ENCODE data around the gene RBBP8NL.

Gene RBBP8NL

GRCh38 chr20:62389601-62390087 is 37.7 kb downstream of the RBBP8NL start:
- TF ChIP-seq, protein P1, sequence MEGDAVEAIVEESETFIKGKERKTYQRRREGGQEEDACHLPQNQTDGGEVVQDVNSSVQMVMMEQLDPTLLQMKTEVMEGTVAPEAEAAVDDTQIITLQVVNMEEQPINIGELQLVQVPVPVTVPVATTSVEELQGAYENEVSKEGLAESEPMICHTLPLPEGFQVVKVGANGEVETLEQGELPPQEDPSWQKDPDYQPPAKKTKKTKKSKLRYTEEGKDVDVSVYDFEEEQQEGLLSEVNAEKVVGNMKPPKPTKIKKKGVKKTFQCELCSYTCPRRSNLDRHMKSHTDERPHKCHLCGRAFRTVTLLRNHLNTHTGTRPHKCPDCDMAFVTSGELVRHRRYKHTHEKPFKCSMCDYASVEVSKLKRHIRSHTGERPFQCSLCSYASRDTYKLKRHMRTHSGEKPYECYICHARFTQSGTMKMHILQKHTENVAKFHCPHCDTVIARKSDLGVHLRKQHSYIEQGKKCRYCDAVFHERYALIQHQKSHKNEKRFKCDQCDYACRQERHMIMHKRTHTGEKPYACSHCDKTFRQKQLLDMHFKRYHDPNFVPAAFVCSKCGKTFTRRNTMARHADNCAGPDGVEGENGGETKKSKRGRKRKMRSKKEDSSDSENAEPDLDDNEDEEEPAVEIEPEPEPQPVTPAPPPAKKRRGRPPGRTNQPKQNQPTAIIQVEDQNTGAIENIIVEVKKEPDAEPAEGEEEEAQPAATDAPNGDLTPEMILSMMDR (conservative IDR thresholded peaks at IDR 0.05; ENCODE audit: low read depth, low read length), result no peak
- no peak overlapping the region for H3K4me3 ChIP-seq (ENCODE audit: low read length)

GRCh38 chr20:62388839-62389600 is 38.3 kb downstream of the RBBP8NL start:
- H3K4me3 ChIP-seq (ENCODE audit: low read length), result no peak overlapping the region
- no peak for DNase-seq (ENCODE audit: low read depth)
- TF ChIP-seq, protein P1 (conservative IDR thresholded peaks at IDR 0.05; ENCODE audit: low read depth, low read length), result peak; percentile 0

More at GRCh38 chr20:62389601-62390087, 37.7 kb downstream of the RBBP8NL start:
- no peak for DNase-seq (ENCODE audit: low read depth)

- peak overlapping the region; percentile 95 for H3K4me3 ChIP-seq (ENCODE audit: low read length)
- DNase-seq (ENCODE audit: low read depth), result no peak
- TF ChIP-seq, protein P1 (conservative IDR thresholded peaks at IDR 0.05; ENCODE audit: low read depth, low read length), result no peak
Observed at GRCh38 chr20:62387933-62388635, 39.3 kb downstream of the RBBP8NL start.

DNA sequence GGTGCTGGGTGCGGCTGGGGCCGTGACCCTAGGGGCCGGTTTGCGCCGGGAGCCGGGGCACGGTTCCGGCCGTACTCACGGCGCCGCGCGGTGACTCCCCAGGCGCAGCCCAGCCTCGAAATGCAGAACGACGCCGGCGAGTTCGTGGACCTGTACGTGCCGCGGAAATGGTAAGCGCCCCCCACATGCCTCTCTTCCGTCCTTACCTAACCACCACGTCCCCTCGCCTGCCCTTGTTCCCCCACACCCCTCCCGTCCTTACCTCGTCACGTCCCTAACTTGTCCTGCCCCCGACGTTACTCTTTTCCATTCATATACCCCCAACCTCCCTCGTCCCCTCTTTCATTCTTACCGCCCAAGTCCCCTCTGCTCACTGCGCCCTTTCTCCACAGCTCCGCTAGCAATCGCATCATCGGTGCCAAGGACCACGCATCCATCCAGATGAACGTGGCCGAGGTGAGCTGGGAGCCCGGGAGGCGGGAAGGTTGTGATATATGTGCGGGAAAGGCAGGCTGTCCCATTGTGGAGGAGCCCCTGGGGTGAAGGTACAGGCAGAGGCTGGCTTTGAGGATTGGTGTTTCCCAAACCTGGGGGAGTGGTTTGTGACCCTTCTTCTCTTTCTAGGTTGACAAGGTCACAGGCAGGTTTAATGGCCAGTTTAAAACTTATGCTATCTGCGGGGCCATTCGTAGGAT is 40.0 kb downstream of the RBBP8NL start:
- TF ChIP-seq, protein P1 (conservative IDR thresholded peaks at IDR 0.05; ENCODE audit: low read depth, low read length), result no peak
- peak overlapping the region; percentile 95 for H3K4me3 ChIP-seq (ENCODE audit: low read length)
- no peak for DNase-seq (ENCODE audit: low read depth)

DNA sequence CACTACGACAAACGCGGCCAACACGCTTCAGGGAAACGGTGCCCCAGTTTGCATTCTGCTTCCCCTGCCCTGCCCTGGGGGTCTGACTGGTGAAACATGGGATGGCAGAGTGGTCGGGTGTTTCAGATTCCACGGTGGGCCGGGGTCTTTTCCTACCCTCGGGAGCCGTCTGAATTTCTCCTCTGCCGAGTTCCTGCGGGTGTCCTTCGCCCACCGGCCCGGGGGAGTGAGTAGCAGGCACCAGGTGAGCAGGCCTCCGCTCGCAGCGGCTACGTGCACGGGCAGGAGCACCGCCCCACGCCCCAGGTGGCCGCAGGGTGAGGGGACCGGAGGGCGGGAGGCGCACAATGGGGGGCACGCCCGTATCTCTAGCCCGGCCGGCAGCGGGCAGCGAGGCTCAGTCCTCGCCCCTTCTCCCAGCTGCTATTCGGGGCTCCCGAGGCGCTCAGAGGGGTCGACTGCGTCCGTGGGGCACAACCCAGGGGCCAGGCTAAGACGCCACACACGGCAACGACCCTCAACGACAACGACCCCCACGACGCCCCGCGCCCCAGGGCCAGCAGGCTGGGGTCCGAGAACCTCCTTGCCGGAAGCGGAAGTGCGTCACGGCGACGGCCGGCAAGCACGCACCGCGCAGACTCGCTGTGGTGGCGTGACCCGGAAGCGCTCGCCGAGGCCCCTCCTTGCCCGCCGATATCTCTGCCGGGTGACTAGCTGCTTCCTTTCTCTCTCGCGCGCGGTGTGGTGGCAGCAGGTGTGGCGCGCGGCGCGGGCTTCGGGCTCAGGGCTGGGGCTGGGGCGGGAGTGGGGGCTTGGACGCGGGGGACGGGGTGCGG is 40.7 kb downstream of the RBBP8NL start, which contains the start of gene RPS21:
Gene RPS21 (plus strand): TSS at position 721 of the 836 bp plus-strand sequence. CDS start 236 bp downstream, outside the sequence.
- TF ChIP-seq, protein P1 (conservative IDR thresholded peaks at IDR 0.05; ENCODE audit: low read depth, low read length), result no peak
- DNase-seq (ENCODE audit: low read depth), result no peak
- H3K4me3 ChIP-seq (ENCODE audit: low read length), result peak within 1 kb of the TSS; percentile 95

Data from retinal pigment epithelial cell (primary cell).